Uterus (tissue), 4 donors: ENCODE results near the gene MIB2. TPM values are rescaled to one million over a fixed set of nuclear protein-coding genes. Genes with fewer than 3 reads are reported as not detected.

Experiments
- DNase-seq, 2 donors: peaks; one replicate each; pipeline ENCODE4 v3.0.0-alpha.2; 2019 to 2020
- H3K27ac ChIP-seq, 2 donors: fragments of 200-600 bp; sonication (generic); 1 replicate in 1 of 2; 2 replicates in 1 of 2; pipeline ENCODE4 v1.5.1; 2016 to 2018
- H3K27me3 ChIP-seq, 2 donors: fragments of 200-600 bp; sonication (generic); one replicate each; pipeline ENCODE4 v1.5.1; 2018 to 2019; ENCODE audit warnings: control low read depth in 1 of 2
- H3K36me3 ChIP-seq, 2 donors: fragments of 200-600 bp; sonication (generic); one replicate each; pipeline ENCODE4 v1.5.1; 2019; ENCODE audit warnings: control low read depth in 1 of 2
- H3K4me1 ChIP-seq, 2 donors: fragments of 200-600 bp; sonication (generic); one replicate each; pipeline ENCODE4 v1.5.1; 2018 to 2019; ENCODE audit warnings: control low read depth in 1 of 2
- H3K4me3 ChIP-seq, 2 donors: fragments of 200-600 bp; sonication (generic); 1 replicate in 1 of 2; 2 replicates in 1 of 2; pipeline ENCODE4 v1.5.1; 2018 to 2019; ENCODE audit warnings: mild to moderate bottlenecking in 1 of 2
- H3K9me3 ChIP-seq, 2 donors: fragments of 200-600 bp; sonication (generic); one replicate each; pipeline ENCODE4 v1.5.1; 2019; ENCODE audit warnings: control low read depth in 1 of 2
- POLR2A ChIP-seq, 2 donors: fragments of 450-650 bp; IDR thresholded peaks; one replicate each; pipeline ENCODE4 v1.6.1; 2016; ENCODE audit warnings: antibody characterized with exemption in 2 of 2, mild to moderate bottlenecking in 1 of 2, moderate library complexity in 1 of 2
- intact Hi-C: fragments of 100-400 bp; cut with DNase I; formaldehyde crosslinking; loops from one replicate; pipeline ENCODE4 v1.15.1; 2023; ENCODE audit warnings: low total_unique reads
- total RNA-seq, 4 donors: library from RNA; depleted of rRNA in 3 of 4; stranded (reverse); fragments of >200 nt in 3 of 4; gene quantifications; one replicate each; pipeline versions ENCODE4 v1.1.0 to v1.2.4, GENCODE V29; 2014 to 2023
- TF ChIP-seq, protein P1 (sequence below), 4 experiments: fragments of 200-600 bp in 2 of 4; fragments of 450-650 bp in 2 of 4; sonication (generic) in 2 of 4; IDR thresholded peaks; one replicate each; pipeline ENCODE4 v1.5.1; 2016 to 2019; ENCODE audit warnings: antibody characterized with exemption in 4 of 4, mild to moderate bottlenecking in 2 of 4, moderate library complexity in 1 of 4
- donor health status: DM: yes; HTN: yes; CAD: no.

The MIB2 gene
- total RNA-seq, 4 donors from 2014 or later, result 43.0 to 78.2 (median 57.6) TPM

- intact Hi-C loops, result no loop called here
- Histone ChIP-seq H3K4me3 (no peak overlapping the region), H3K36me3 (no peaks in the 10 kb centered on the region), H3K27me3 (peaks cover 0 to 5% of the 10 kb centered on the region in 2 donors), H3K27ac (no peak overlapping the region), H3K9me3 (no peaks in the 10 kb centered on the region), H3K4me1 (peaks cover 0 to 4% of the 10 kb centered on the region in 2 donors)
- DNase-seq, result no peak
- TF ChIP-seq POLR2A (IDR thresholded peaks at IDR 0.05), result no peak
- TF ChIP-seq, protein P1, sequence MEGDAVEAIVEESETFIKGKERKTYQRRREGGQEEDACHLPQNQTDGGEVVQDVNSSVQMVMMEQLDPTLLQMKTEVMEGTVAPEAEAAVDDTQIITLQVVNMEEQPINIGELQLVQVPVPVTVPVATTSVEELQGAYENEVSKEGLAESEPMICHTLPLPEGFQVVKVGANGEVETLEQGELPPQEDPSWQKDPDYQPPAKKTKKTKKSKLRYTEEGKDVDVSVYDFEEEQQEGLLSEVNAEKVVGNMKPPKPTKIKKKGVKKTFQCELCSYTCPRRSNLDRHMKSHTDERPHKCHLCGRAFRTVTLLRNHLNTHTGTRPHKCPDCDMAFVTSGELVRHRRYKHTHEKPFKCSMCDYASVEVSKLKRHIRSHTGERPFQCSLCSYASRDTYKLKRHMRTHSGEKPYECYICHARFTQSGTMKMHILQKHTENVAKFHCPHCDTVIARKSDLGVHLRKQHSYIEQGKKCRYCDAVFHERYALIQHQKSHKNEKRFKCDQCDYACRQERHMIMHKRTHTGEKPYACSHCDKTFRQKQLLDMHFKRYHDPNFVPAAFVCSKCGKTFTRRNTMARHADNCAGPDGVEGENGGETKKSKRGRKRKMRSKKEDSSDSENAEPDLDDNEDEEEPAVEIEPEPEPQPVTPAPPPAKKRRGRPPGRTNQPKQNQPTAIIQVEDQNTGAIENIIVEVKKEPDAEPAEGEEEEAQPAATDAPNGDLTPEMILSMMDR (IDR thresholded peaks at IDR 0.05), result no peak
Measured at GRCh38 chr1:1598720-1599029, 16.6 kb upstream of the MIB2 start.

DNA sequence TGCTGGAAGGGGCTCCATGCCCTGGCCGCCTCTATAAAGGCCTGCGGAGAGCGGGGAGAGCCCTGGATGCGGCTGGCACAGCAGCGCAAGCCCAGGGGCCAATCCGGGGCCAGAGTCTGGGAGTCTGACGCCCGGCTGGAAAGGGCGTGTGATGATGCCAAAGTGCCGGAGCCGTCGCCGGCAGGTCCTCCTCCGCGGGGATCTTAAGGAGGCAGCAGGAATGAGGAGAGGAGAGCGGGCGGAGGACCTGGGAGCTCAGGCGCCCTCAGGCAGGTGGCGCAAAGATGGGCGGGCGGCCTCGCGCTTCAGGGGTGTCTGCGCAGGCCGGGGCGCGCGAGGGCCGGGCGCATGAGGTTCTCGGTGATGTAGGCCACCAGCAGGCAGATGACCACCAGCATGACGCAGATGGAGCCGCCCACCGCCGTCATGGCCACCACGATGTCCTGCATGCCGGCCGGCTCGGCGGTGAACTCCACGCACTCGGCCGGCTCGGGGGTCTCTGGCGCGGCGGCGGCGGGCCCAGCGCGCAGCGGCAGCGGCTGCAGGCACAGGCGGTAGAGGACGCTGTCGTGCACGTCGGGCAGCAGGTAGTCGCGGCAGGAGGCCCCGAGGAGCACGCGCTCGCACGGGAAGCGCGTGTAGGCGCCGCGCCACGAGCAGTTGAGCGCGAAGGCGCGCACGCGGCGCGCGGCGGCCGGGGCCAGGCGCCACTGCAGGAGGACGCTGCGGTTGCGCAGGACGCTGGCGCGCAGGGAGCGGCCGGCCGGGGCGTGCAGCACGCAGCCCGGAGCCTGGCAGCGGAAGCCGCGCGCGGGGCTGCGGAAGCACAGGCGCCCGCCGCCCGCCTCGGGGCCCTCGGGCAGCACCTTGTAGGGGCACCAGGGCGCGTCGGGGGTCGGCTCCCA, 16.0 kb upstream of the MIB2 start:
- TF ChIP-seq, protein P1 (IDR thresholded peaks at IDR 0.05), result no peak
- peaks cover 0 to 5% of the 10 kb centered on the region in 2 donors for H3K27me3 ChIP-seq

GRCh38 chr1:1599935-1600860, 15.1 kb upstream of the MIB2 start, which contains the start of gene FNDC10:
Gene FNDC10 (minus strand): TSS chr1:1600135. CDS start chr1:1600015, 120 bp downstream.
- Histone ChIP-seq H3K4me3 (no peak within 1 kb of the TSS), H3K4me1 (peaks cover 0 to 4% of the 10 kb centered on the region in 2 donors), H3K27ac (no peak within 1 kb of the TSS), H3K27me3 (peaks cover 0 to 5% of the 10 kb centered on the region in 2 donors), H3K36me3 (no peaks in the 10 kb centered on the region), H3K9me3 (no peaks in the 10 kb centered on the region)
- TF ChIP-seq, protein P1 (IDR thresholded peaks at IDR 0.05), result no peak
- intact Hi-C loops, result no loop called here
- DNase-seq, result no peak

More for the DNA sequence above, 16.0 kb upstream of the MIB2 start:
- DNase-seq, result no peak
- no peak overlapping the region for H3K27ac ChIP-seq
- peaks cover 0 to 4% of the 10 kb centered on the region in 2 donors for H3K4me1 ChIP-seq
- no peak overlapping the region for H3K4me3 ChIP-seq
- no peaks in the 10 kb centered on the region for H3K9me3 ChIP-seq
- no peaks in the 10 kb centered on the region for H3K36me3 ChIP-seq
- intact Hi-C loops, result no loop called here

DNA sequence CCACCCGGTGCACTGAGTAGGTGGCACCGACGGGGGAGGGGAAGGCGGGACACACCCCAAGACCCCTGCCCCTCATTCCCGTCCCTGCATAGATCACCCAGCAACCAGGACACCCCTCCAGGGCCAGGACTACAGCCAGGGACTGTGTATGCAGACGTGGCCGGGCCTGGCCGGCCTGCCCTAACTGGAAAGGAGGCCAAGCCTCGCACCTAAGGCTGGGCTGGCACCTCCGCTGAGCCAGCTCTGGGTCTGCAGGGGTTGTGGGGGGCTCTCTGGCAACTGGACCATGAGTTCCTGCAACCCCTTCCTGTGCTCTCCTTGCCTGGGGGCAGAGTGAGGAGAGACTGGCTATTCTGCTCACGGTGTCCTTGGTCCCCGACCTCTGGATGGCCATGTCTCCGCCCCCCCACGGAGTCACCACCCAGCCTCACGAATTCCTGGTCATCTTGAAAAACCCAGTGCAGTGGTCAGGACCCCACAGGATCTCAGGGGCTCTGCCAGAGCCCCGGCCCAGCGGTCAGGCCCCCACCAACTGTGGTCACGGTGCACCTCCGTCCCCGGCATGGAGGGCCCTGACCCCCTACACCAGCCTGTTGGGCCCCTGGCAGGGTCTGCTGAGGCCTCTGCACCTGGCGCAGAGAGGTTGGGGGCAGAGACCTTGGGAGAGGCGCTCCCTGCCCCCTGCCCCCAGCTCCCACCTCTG, 14.3 kb upstream of the MIB2 start:
- Histone ChIP-seq H3K27me3 (peaks cover 0 to 5% of the 10 kb centered on the region in 2 donors), H3K27ac (no peak overlapping the region), H3K4me3 (no peak overlapping the region), H3K9me3 (no peaks in the 10 kb centered on the region), H3K4me1 (peaks cover 0 to 4% of the 10 kb centered on the region in 2 donors), H3K36me3 (no peaks in the 10 kb centered on the region)
- DNase-seq, result no peak
- intact Hi-C loops, result no loop called here
- TF ChIP-seq, protein P1 (IDR thresholded peaks at IDR 0.05), result no peak
- no peak for TF ChIP-seq POLR2A (IDR thresholded peaks at IDR 0.05)
